Spleen (tissue), 7 donors: ENCODE data around the gene CDC25B.
"Not testable (repeated sequence)": the region's sequence is repeated elsewhere in the genome, so short reads cannot be mapped to it uniquely, and the experiment has no call there.

ENCODE experiments used
- CTCF ChIP-seq, 11 experiments: fragments of 200-600 bp in 7 of 11; fragments of 450-650 bp in 4 of 11; sonication (generic) in 4 of 11; IDR thresholded peaks in 8 of 11; conservative IDR thresholded peaks in 3 of 11; 1 replicate in 7 of 11; 2 replicates in 4 of 11; pipeline versions ENCODE4 v1.4.0 to v1.8.0; 2016 to 2021; ENCODE audit warnings: antibody characterized with exemption in 11 of 11, inconsistent platforms in 4 of 11, mild to moderate bottlenecking in 1 of 11
- POLR2A ChIP-seq, 3 donors: fragments of 450-650 bp; IDR thresholded peaks; one replicate each; pipeline ENCODE4 v1.5.1; 2017; ENCODE audit warnings: antibody characterized with exemption in 3 of 3, mild to moderate bottlenecking in 1 of 3
- POLR2AphosphoS5 ChIP-seq, 3 donors: sonication (generic); formaldehyde crosslinking; IDR thresholded peaks; one replicate each; pipeline ENCODE4 v1.5.1; 2017; ENCODE audit warnings: antibody characterized with exemption in 3 of 3
- donor health status: DM: no; HTN: no; CAD: no; lungs with moderate emphysema.
- donor health status: DM: no; HTN: no; CAD: no.
- donor health status: DM: no; HTN: no; CAD: no.

GRCh38 chr20:3789201-3789600, 6.9 kb upstream of the CDC25B start:
- not testable (repeated sequence) for TF ChIP-seq CTCF (IDR thresholded peaks at IDR 0.05 in 8 of 11, conservative IDR thresholded peaks at IDR 0.05 in 3 of 11); POLR2AphosphoS5 (IDR thresholded peaks at IDR 0.05); POLR2A (IDR thresholded peaks at IDR 0.05)
